K562 (cell line): ENCODE results near the gene SLC26A11. TPM values are rescaled to one million over a fixed set of nuclear protein-coding genes. Genes with fewer than 3 reads are reported as not detected.

Source experiments
- ARNT ChIP-seq, 2 experiments: fragments of 450-650 bp; IDR thresholded peaks; 2 replicates each; pipeline ENCODE4 v1.6.1; 2016; ENCODE audit warnings: mild to moderate bottlenecking in 1 of 2
- ATF4 ChIP-seq: fragments of 450-650 bp; formaldehyde crosslinking; IDR thresholded peaks from 2 replicates; pipeline ENCODE4 v1.4.0; 2022; ENCODE audit warnings: mild to moderate bottlenecking, moderate library complexity
- CBX3 ChIP-seq, 2 experiments: IDR thresholded peaks; 1 replicate in 1 of 2; 2 replicates in 1 of 2; pipeline ENCODE4 v1.6.1; 2012; ENCODE audit warnings: inconsistent platforms in 2 of 2, low read length in 2 of 2, borderline replicate concordance in 1 of 2, control low read depth in 1 of 2
- CHD2 ChIP-seq: IDR thresholded peaks from 2 replicates; pipeline ENCODE4 v1.6.1; 2011; ENCODE audit warnings: low read depth, low read length
- CTCF ChIP-seq, 3 experiments: IDR thresholded peaks in 2 of 3; conservative IDR thresholded peaks in 1 of 3; 2 replicates each; pipeline ENCODE4 v1.5.1; 2011 to 2012; ENCODE audit warnings: low read length in 3 of 3, mild to moderate bottlenecking in 3 of 3, control low read depth in 2 of 3, improper control_type of control experiment in 1 of 3, inconsistent platforms in 1 of 3, low read depth in 1 of 3, mixed read lengths in 1 of 3, moderate library complexity in 1 of 3; ENCODE audit not compliant: insufficient read depth in 2 of 3
- GABPB1 ChIP-seq: sonication (generic); formaldehyde crosslinking; IDR thresholded peaks from 2 replicates; pipeline ENCODE4 v1.8.0; 2022; ENCODE audit warnings: mild to moderate bottlenecking, missing genetic modification reagents
- HINFP ChIP-seq: fragments of 450-650 bp; conservative IDR thresholded peaks from 2 replicates; pipeline ENCODE4 v1.6.1; 2016; ENCODE audit warnings: missing genetic modification characterization, low read depth, mild to moderate bottlenecking, control low read depth, missing compliant biosample characterization
- NFYB ChIP-seq: IDR thresholded peaks from 2 replicates; pipeline ENCODE4 v1.6.1; 2011; ENCODE audit warnings: mild to moderate bottlenecking, moderate library complexity; ENCODE audit not compliant: insufficient read length; ENCODE audit errors: extremely low read depth
- NR2C1 ChIP-seq, 2 experiments: fragments of 450-650 bp; IDR thresholded peaks; 2 replicates each; pipeline ENCODE4 v1.6.1; 2017; ENCODE audit warnings: mild to moderate bottlenecking in 2 of 2, antibody characterized with exemption in 1 of 2, inconsistent platforms in 1 of 2, missing compliant biosample characterization in 1 of 2, missing genetic modification characterization in 1 of 2
- RFX5 ChIP-seq: IDR thresholded peaks from 2 replicates; pipeline ENCODE4 v1.6.1; 2011; ENCODE audit warnings: low read depth, mild to moderate bottlenecking, improper control_type of control experiment, low read length
- TARDBP ChIP-seq: fragments of 450-650 bp; IDR thresholded peaks from 2 replicates; pipeline ENCODE4 v1.6.1; 2016
- TCF7L2 ChIP-seq: fragments of 150-350 bp; IDR thresholded peaks from 2 replicates; pipeline ENCODE4 v1.6.1; 2016; ENCODE audit warnings: low read depth, mild to moderate bottlenecking, low read length, moderate library complexity
- YBX1 ChIP-seq: fragments of 450-650 bp; IDR thresholded peaks from 2 replicates; pipeline ENCODE4 v1.7.1; 2016; ENCODE audit warnings: mild to moderate bottlenecking
- ZNF24 ChIP-seq: fragments of 450-650 bp; IDR thresholded peaks from 2 replicates; pipeline ENCODE4 v1.6.1; 2016
- ZNF253 ChIP-seq: fragments of 250-450 bp; sonication (Bioruptor Pico); conservative IDR thresholded peaks from 2 replicates; pipeline ENCODE4 v1.6.1; 2021; ENCODE audit warnings: mild to moderate bottlenecking
- ZNF324 ChIP-seq: fragments of 250-450 bp; sonication (Bioruptor Pico); IDR thresholded peaks from 2 replicates; pipeline ENCODE4 v1.4.0; 2020; ENCODE audit warnings: mild to moderate bottlenecking
- polyA plus RNA-seq, 8 experiments: library from polyadenylated mRNA; depleted of rRNA in 4 of 8; stranded (reverse) in 5 of 8; unstranded in 3 of 8; fragments of >200 nt; fragmentation: Nextera tagmentation in 2 of 8; fragmentation: Illumina TruSeq in 1 of 8; extraction: Ambion mirVana in 2 of 8; extraction: Trizol in 1 of 8; gene quantifications; 2 replicates each; pipeline versions ENCODE4 v1.2.1 to v1.2.3, GENCODE V29; 2011 to 2014; ENCODE audit warnings: inconsistent platforms in 1 of 8, missing spikeins in 1 of 8
- total RNA-seq, 7 experiments: library from RNA; depleted of rRNA in 6 of 7; stranded (reverse); fragments of >200 nt in 6 of 7; fragmentation: Illumina TruSeq in 2 of 7; extraction: Trizol in 2 of 7; gene quantifications; 2 replicates each; pipeline versions ENCODE4 v1.2.1 to v1.2.3, GENCODE V29; 2011 to 2021; ENCODE audit warnings: low replicate concordance in 1 of 7
- TF ChIP-seq, protein P1 (sequence below), 2 experiments: fragments of 450-650 bp in 1 of 2; IDR thresholded peaks; 2 replicates each; pipeline ENCODE4 v1.6.1; 2011 to 2017; ENCODE audit warnings: low read depth in 2 of 2, antibody characterized with exemption in 1 of 2, borderline replicate concordance in 1 of 2, low read length in 1 of 2, mild to moderate bottlenecking in 1 of 2, mixed read lengths in 1 of 2; ENCODE audit not compliant: control insufficient read depth in 1 of 2
- TF ChIP-seq, protein P2 (sequence below): sonication (generic); formaldehyde crosslinking; IDR thresholded peaks from 2 replicates; pipeline ENCODE4 v1.8.1; 2023; ENCODE audit warnings: mild to moderate bottlenecking, missing genetic modification reagents

Gene SLC26A11
- total and polyA plus RNA-seq, 9 of the 15 experiments (the other 6 are each of a cell fraction or from before 2014, with no cell fraction given): 0.06 to 3.1 (median 1.2) TPM; not detected in 1

- TF ChIP-seq ZNF253 (CRISPR knock-in tag) (no peak), HINFP (tag) (peak; percentile 90), TARDBP (no peak), TCF7L2 (no peak), ZNF24 (no peak), YBX1 (no peak), ARNT (IDR thresholded peaks at IDR 0.05) (peak in 1 of 2 experiments; percentile 51; a peak in 2 of 4 replicates), CBX3 (IDR thresholded peaks at IDR 0.05; ENCODE audit: borderline replicate concordance in 1 of 2, low read length in 2 of 2) (no peak), ATF4 (CRISPR knock-in tag) (peak; percentile 75), NR2C1 (IDR thresholded peaks at IDR 0.05) (no peak), NR2C1 (tag; IDR thresholded peaks at IDR 0.05) (peak; percentile 87), GABPB1 (CRISPR knock-in tag) (no peak), RFX5 (no peak), CTCF (IDR thresholded peaks at IDR 0.05 in 2 of 3, conservative IDR thresholded peaks at IDR 0.05 in 1 of 3; ENCODE audit: insufficient read depth in 2 of 3, low read depth in 1 of 3, low read length in 3 of 3) (no peak), CHD2 (no peak), ZNF324 (CRISPR knock-in tag) (0 out of 2 replicates have a peak, but pooled peaks have one; percentile 35), NFYB (no peak)
- TF ChIP-seq, protein P1, sequence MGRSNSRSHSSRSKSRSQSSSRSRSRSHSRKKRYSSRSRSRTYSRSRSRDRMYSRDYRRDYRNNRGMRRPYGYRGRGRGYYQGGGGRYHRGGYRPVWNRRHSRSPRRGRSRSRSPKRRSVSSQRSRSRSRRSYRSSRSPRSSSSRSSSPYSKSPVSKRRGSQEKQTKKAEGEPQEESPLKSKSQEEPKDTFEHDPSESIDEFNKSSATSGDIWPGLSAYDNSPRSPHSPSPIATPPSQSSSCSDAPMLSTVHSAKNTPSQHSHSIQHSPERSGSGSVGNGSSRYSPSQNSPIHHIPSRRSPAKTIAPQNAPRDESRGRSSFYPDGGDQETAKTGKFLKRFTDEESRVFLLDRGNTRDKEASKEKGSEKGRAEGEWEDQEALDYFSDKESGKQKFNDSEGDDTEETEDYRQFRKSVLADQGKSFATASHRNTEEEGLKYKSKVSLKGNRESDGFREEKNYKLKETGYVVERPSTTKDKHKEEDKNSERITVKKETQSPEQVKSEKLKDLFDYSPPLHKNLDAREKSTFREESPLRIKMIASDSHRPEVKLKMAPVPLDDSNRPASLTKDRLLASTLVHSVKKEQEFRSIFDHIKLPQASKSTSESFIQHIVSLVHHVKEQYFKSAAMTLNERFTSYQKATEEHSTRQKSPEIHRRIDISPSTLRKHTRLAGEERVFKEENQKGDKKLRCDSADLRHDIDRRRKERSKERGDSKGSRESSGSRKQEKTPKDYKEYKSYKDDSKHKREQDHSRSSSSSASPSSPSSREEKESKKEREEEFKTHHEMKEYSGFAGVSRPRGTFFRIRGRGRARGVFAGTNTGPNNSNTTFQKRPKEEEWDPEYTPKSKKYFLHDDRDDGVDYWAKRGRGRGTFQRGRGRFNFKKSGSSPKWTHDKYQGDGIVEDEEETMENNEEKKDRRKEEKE (IDR thresholded peaks at IDR 0.05; ENCODE audit: borderline replicate concordance in 1 of 2, control insufficient read depth in 1 of 2, low read depth in 2 of 2, low read length in 1 of 2): no peak
- TF ChIP-seq, protein P2, sequence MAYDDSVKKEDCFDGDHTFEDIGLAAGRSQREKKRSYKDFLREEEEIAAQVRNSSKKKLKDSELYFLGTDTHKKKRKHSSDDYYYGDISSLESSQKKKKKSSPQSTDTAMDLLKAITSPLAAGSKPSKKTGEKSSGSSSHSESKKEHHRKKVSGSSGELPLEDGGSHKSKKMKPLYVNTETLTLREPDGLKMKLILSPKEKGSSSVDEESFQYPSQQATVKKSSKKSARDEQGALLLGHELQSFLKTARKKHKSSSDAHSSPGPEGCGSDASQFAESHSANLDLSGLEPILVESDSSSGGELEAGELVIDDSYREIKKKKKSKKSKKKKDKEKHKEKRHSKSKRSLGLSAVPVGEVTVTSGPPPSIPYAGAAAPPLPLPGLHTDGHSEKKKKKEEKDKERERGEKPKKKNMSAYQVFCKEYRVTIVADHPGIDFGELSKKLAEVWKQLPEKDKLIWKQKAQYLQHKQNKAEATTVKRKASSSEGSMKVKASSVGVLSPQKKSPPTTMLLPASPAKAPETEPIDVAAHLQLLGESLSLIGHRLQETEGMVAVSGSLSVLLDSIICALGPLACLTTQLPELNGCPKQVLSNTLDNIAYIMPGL (CRISPR knock-in tag): no peak
Measured at GRCh38 chr17:80254396-80255251, 34.4 kb downstream of the SLC26A11 start (continued).
